SK-N-SH (cell line): ENCODE data around the gene TGM6. TPM values are rescaled to one million over a fixed set of nuclear protein-coding genes. Genes with fewer than 3 reads are reported as not detected.
A peak's percentile ranks its signal among the peaks of the same experiment; 100 is the strongest.

Experiments used
- CTCF ChIA-PET: fragments of 300-600, 350-600 bp; formaldehyde crosslinking; extraction: SDS; loops from one replicate; lab custom pipeline; 2021; lab: Yijun Ruan, JAX
- POLR2A ChIA-PET: fragments of 350-600 bp; sonication (Branson Sonifier 250); formaldehyde crosslinking; extraction: SDS; loops from one replicate; lab custom pipeline; 2020; ENCODE audit warnings: antibody characterized with exemption, inconsistent platforms; lab: Yijun Ruan, JAX
- DNase-seq: peaks from one replicate; pipeline ENCODE4 v3.0.0; 2012
- H2AFZ ChIP-seq: fragments of 200-600 bp; sonication (generic); 2 replicates; pipeline ENCODE4 v1.8.1; 2016; ENCODE audit warnings: antibody characterized with exemption, mild to moderate bottlenecking, low read depth
- H3F3A ChIP-seq: fragments of 200-600 bp; sonication (generic); replicated peaks from 2 replicates; pipeline ENCODE3; 2016; ENCODE audit warnings: antibody characterized with exemption, mild to moderate bottlenecking; ENCODE audit not compliant: insufficient read depth
- H3K27ac ChIP-seq, 2 experiments: fragments of 200-500 bp in 1 of 2; fragments of 200-600 bp in 1 of 2; sonication (Bioruptor generic) in 1 of 2; sonication (generic), shearing (Covaris generic) in 1 of 2; 2 replicates each; pipeline versions ENCODE4 v1.5.1 to v1.6.1; 2014 to 2016; ENCODE audit warnings: low read depth in 2 of 2, inconsistent platforms in 1 of 2, low read length in 1 of 2, mild to moderate bottlenecking in 1 of 2, mixed read lengths in 1 of 2
- H3K27me3 ChIP-seq: fragments of 200-600 bp; sonication (generic), shearing (Covaris generic); 2 replicates; pipeline ENCODE4 v1.6.1; 2016; ENCODE audit warnings: mixed run types; ENCODE audit not compliant: insufficient read depth
- H3K36me3 ChIP-seq, 2 experiments: fragments of 200-500 bp in 1 of 2; fragments of 200-600 bp in 1 of 2; sonication (Bioruptor generic) in 1 of 2; sonication (generic) in 1 of 2; replicated peaks in 1 of 2; 2 replicates each; pipeline versions ENCODE3 to v1.5.1; 2014 to 2016; ENCODE audit warnings: low read length in 1 of 2, mild to moderate bottlenecking in 1 of 2; ENCODE audit not compliant: insufficient read depth in 2 of 2, control insufficient read depth in 1 of 2
- H3K4me1 ChIP-seq, 2 experiments: fragments of 200-500 bp in 1 of 2; fragments of 200-600 bp in 1 of 2; sonication (Bioruptor generic) in 1 of 2; sonication (generic), shearing (Covaris generic) in 1 of 2; 2 replicates each; pipeline versions ENCODE4 v1.5.1 to v1.6.1; 2014 to 2016; ENCODE audit warnings: low read depth in 1 of 2, low read length in 1 of 2, mixed run types in 1 of 2; ENCODE audit not compliant: insufficient read depth in 2 of 2, control insufficient read depth in 1 of 2
- H3K4me2 ChIP-seq: fragments of 200-600 bp; sonication (generic), shearing (Covaris generic); 2 replicates; pipeline ENCODE4 v1.6.1; 2017; ENCODE audit warnings: mixed run types
- H3K4me3 ChIP-seq, 2 experiments: fragments of 200-500 bp in 1 of 2; fragments of 200-600 bp in 1 of 2; sonication (Bioruptor generic) in 1 of 2; sonication (generic), shearing (Covaris generic) in 1 of 2; 2 replicates each; pipeline versions ENCODE4 v1.5.1 to v1.8.1; 2014 to 2016; ENCODE audit warnings: low read depth in 2 of 2, inconsistent platforms in 1 of 2, low read length in 1 of 2, mild to moderate bottlenecking in 1 of 2, mixed read lengths in 1 of 2, moderate library complexity in 1 of 2
- H3K79me2 ChIP-seq: fragments of 200-600 bp; sonication (generic); 2 replicates; pipeline ENCODE4 v1.8.1; 2017; ENCODE audit warnings: mild to moderate bottlenecking; ENCODE audit not compliant: insufficient read depth
- H3K9ac ChIP-seq: fragments of 200-600 bp; sonication (generic); 2 replicates; pipeline ENCODE4 v1.6.1; 2017; ENCODE audit warnings: mixed run types
- H3K9me2 ChIP-seq: fragments of 200-600 bp; sonication (generic); 2 replicates; pipeline ENCODE4 v1.6.1; 2017; ENCODE audit warnings: mixed run types
- H3K9me3 ChIP-seq: fragments of 200-600 bp; sonication (generic); 2 replicates; pipeline ENCODE4 v1.6.1; 2017; ENCODE audit warnings: mixed run types, mild to moderate bottlenecking, moderate library complexity
- H4K20me1 ChIP-seq: fragments of 200-600 bp; sonication (generic); 2 replicates; pipeline ENCODE4 v1.6.1; 2017; ENCODE audit warnings: mild to moderate bottlenecking, mixed run types; ENCODE audit not compliant: insufficient read depth
- EP300 ChIP-seq, 2 experiments: IDR thresholded peaks; 2 replicates each; pipeline versions ENCODE4 v1.4.0 to v1.6.1; 2012; ENCODE audit warnings: borderline replicate concordance in 1 of 2, low read depth in 1 of 2, low read length in 1 of 2
- EZH2phosphoT487 ChIP-seq: fragments of 200-600 bp; sonication (generic); IDR thresholded peaks from 2 replicates; pipeline ENCODE4 v1.6.1; 2017; ENCODE audit warnings: low read depth, mixed run types, mild to moderate bottlenecking, antibody characterized with exemption, moderate library complexity, borderline replicate concordance
- FOSL2 ChIP-seq: IDR thresholded peaks from 2 replicates; pipeline ENCODE4 v1.4.0; 2012; ENCODE audit warnings: low read depth, mild to moderate bottlenecking, moderate library complexity, borderline replicate concordance
- FOXM1 ChIP-seq: IDR thresholded peaks from 2 replicates; pipeline ENCODE4 v1.4.0; 2012; ENCODE audit warnings: low read depth, mild to moderate bottlenecking
- GABPA ChIP-seq: IDR thresholded peaks from 2 replicates; pipeline ENCODE4 v1.4.0; 2012; ENCODE audit warnings: low read depth, mild to moderate bottlenecking
- IRF3 ChIP-seq: fragments of 150-350 bp; IDR thresholded peaks from 2 replicates; pipeline ENCODE4 v1.6.1; 2016; ENCODE audit warnings: mild to moderate bottlenecking, low read depth, low read length
- JUND ChIP-seq: IDR thresholded peaks from 2 replicates; pipeline ENCODE4 v1.4.0; 2012
- MEF2A ChIP-seq: IDR thresholded peaks from 2 replicates; pipeline ENCODE4 v1.4.0; 2012; ENCODE audit warnings: low read depth, borderline replicate concordance
- MXI1 ChIP-seq: IDR thresholded peaks from 2 replicates; pipeline ENCODE4 v1.6.1; 2012; ENCODE audit warnings: mild to moderate bottlenecking, low read depth, low read length, improper control_type of control experiment
- NFIC ChIP-seq: IDR thresholded peaks from 2 replicates; pipeline ENCODE4 v1.4.0; 2012; ENCODE audit warnings: borderline replicate concordance
- NRF1 ChIP-seq: IDR thresholded peaks from 2 replicates; pipeline ENCODE4 v1.6.1; 2012; ENCODE audit warnings: low read depth, mild to moderate bottlenecking, low read length
- PBX3 ChIP-seq: IDR thresholded peaks from 2 replicates; pipeline ENCODE4; 2012
- POLR2AphosphoS5 ChIP-seq: IDR thresholded peaks from 2 replicates; pipeline ENCODE4 v1.6.1; 2012; ENCODE audit warnings: low read depth, low read length
- RAD21 ChIP-seq: IDR thresholded peaks from 2 replicates; pipeline ENCODE4 v1.6.1; 2012; ENCODE audit warnings: mild to moderate bottlenecking, low read length
- RCOR1 ChIP-seq: fragments of 150-350 bp; IDR thresholded peaks from 2 replicates; pipeline ENCODE4 v1.6.1; 2017; ENCODE audit warnings: antibody characterized with exemption, low read length
- RFX5 ChIP-seq: IDR thresholded peaks from 2 replicates; pipeline ENCODE4 v1.6.1; 2012; ENCODE audit warnings: mild to moderate bottlenecking, improper control_type of control experiment, low read length
- RXRA ChIP-seq: IDR thresholded peaks from 2 replicates; pipeline ENCODE4 v1.4.0; 2012; ENCODE audit warnings: low read depth, mild to moderate bottlenecking, borderline replicate concordance
- SIN3A ChIP-seq: IDR thresholded peaks from 2 replicates; pipeline ENCODE4 v1.6.1; 2012; ENCODE audit warnings: low read depth, mild to moderate bottlenecking, low read length, moderate library complexity, borderline replicate concordance
- SMC3 ChIP-seq: IDR thresholded peaks from 2 replicates; pipeline ENCODE4 v1.6.1; 2012; ENCODE audit warnings: low read depth, low read length, improper control_type of control experiment
- TCF12 ChIP-seq: IDR thresholded peaks from 2 replicates; pipeline ENCODE4 v1.4.0; 2012
- TEAD4 ChIP-seq: IDR thresholded peaks from 2 replicates; pipeline ENCODE4 v1.4.0; 2012; ENCODE audit warnings: mild to moderate bottlenecking, borderline replicate concordance; ENCODE audit not compliant: insufficient read depth
- USF1 ChIP-seq: IDR thresholded peaks from 2 replicates; pipeline ENCODE4 v1.4.0; 2012; ENCODE audit warnings: low read depth, borderline replicate concordance
- USF2 ChIP-seq: fragments of 150-350 bp; IDR thresholded peaks from 2 replicates; pipeline ENCODE4 v1.6.1; 2017; ENCODE audit warnings: antibody characterized with exemption, low read length, low read depth, borderline replicate concordance
- YY1 ChIP-seq: IDR thresholded peaks from 2 replicates; pipeline ENCODE4 v1.4.0; 2012; ENCODE audit warnings: low read depth, mild to moderate bottlenecking
- WGBS: methylation state at CpG from one replicate; pipeline ENCODE4 v1.1.6; 2017; ENCODE audit warnings: low lambda C conversion rate; 5-methylcytosine and 5-hydroxymethylcytosine counted together
- polyA plus RNA-seq, 3 experiments: library from polyadenylated mRNA; depleted of rRNA; stranded (reverse); fragments of >200 nt; gene quantifications; 2 replicates each; pipeline ENCODE4 v1.2.3, GENCODE V29; 2012

Gene TGM6
- polyA plus RNA-seq, 1 of the 3 experiments (the other 2 are of a cell fraction), result not detected

- TF ChIP-seq PBX3, result peak; percentile 45
- TF ChIP-seq RFX5, result no peak
- TF ChIP-seq USF1, result peak; percentile 46; the same call in 1 of the 2 replicates
- no peak for TF ChIP-seq EZH2phosphoT487
- no peak for TF ChIP-seq USF2
- no peak for TF ChIP-seq RCOR1
- TF ChIP-seq NFIC, result peak; percentile 44; the same call in 1 of the 2 replicates
- no peak for TF ChIP-seq RXRA
- TF ChIP-seq MEF2A, result no peak
- no peak for TF ChIP-seq NRF1
- TF ChIP-seq FOSL2, result peak; percentile 75; the same call in 1 of the 2 replicates
- TF ChIP-seq JUND, result peak; percentile 71
- TF ChIP-seq FOXM1, result no peak
- no peak for TF ChIP-seq TCF12
- 0 out of 4 replicates have a peak, but pooled peaks of 1 of the 2 experiments have one; percentile 28 for TF ChIP-seq EP300 (IDR thresholded peaks at IDR 0.05; ENCODE audit: borderline replicate concordance in 1 of 2, low read depth in 1 of 2, low read length in 1 of 2)
- TF ChIP-seq MXI1, result no peak
- TF ChIP-seq SMC3, result no peak
- no peak for TF ChIP-seq SIN3A
- TF ChIP-seq TEAD4, result no peak
These were observed 92.8 kb downstream of the TGM6 start (continued) for GRCh38 chr20:2473516-2473915.

GRCh38 chr20:2475850-2476741 is 95.4 kb downstream of the TGM6 start:
- Histone ChIP-seq H3F3A (peaks cover 22% of the 10 kb centered on the region), H3K27ac (no peak overlapping the region), H3K9me3 (no peaks in the 10 kb centered on the region), H3K4me2 (no peak overlapping the region), H3K4me1 (peaks cover 0 to 3% of the 10 kb centered on the region in 2 experiments; a peak in 1 of 4 replicates), H3K36me3 (peaks cover 16 to 25% of the 10 kb centered on the region in 2 experiments), H3K79me2 (no peaks in the 10 kb centered on the region), H4K20me1 (no peaks in the 10 kb centered on the region), H3K27me3 (no peaks in the 10 kb centered on the region), H3K9me2 (no peaks in the 10 kb centered on the region), H2AFZ (no peak overlapping the region), H3K9ac (no peak overlapping the region), H3K4me3 (no peak overlapping the region)
- ChIA-PET CTCF (interaction anchor here (1.0 to 1.4 kb wide), 4 partner anchors 46 to 304 kb away, joined by 3 to 4 read pairs (median 3); no protein-coding TSS in a partner anchor), POLR2A (no interaction called here)
- WGBS, result 95% methylated on average over 7 of the region's 9 CpGs
- DNase-seq, result no peak
- TF ChIP-seq YY1 (no peak), RAD21 (no peak), FOXM1 (no peak), POLR2AphosphoS5 (no peak), PBX3 (no peak), NRF1 (no peak), IRF3 (no peak), NFIC (no peak), RCOR1 (no peak), TEAD4 (no peak), TCF12 (no peak), USF2 (no peak), JUND (no peak), EZH2phosphoT487 (no peak), GABPA (no peak), MEF2A (no peak)
